Astrocyte of the cerebellum (primary cell): Measurements from ENCODE around the gene FRMD4B.

Experiments used
- DNase-seq: peaks from one replicate; pipeline ENCODE4 v3.0.0-alpha.2; 2011; ENCODE audit warnings: low read depth
- H3K4me3 ChIP-seq: 2 replicates; pipeline ENCODE4 v1.5.1; 2011; ENCODE audit warnings: mild to moderate bottlenecking, low read depth, low read length, moderate library complexity
- in situ Hi-C: cut with HindIII; loops from 2 replicates; pipeline ENCODE4 v1.10.0; 2017; ENCODE audit warnings: low sequenced_read_pairs
- TF ChIP-seq, protein P1 (sequence below): IDR thresholded peaks from 2 replicates; pipeline ENCODE4 v1.5.1; 2012; ENCODE audit warnings: low read length, low read depth, moderate library complexity, mild to moderate bottlenecking; ENCODE audit errors: missing control alignments

FRMD4B gene

DNA sequence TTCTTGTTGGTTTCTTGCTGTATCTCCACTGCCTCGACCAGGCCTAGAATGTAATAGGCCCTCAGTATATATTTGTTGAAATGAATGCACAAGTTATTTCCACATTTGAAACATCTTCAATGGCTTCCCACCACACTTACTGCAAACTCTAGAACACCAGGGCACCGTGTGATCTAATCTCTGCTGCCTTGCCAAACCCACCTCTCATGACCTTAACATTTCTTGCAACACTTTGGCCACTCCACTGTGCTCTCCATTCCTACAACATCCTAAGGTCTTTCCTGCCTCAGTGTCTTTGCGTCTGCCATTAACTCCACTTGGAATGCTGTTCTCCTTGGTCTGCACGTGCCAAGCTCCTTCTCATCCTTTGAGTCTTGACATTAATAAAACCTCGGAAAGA, 14.1 kb downstream of the FRMD4B start:
- in situ Hi-C loops = no loop called here
- no peak for DNase-seq
- TF ChIP-seq, protein P1, sequence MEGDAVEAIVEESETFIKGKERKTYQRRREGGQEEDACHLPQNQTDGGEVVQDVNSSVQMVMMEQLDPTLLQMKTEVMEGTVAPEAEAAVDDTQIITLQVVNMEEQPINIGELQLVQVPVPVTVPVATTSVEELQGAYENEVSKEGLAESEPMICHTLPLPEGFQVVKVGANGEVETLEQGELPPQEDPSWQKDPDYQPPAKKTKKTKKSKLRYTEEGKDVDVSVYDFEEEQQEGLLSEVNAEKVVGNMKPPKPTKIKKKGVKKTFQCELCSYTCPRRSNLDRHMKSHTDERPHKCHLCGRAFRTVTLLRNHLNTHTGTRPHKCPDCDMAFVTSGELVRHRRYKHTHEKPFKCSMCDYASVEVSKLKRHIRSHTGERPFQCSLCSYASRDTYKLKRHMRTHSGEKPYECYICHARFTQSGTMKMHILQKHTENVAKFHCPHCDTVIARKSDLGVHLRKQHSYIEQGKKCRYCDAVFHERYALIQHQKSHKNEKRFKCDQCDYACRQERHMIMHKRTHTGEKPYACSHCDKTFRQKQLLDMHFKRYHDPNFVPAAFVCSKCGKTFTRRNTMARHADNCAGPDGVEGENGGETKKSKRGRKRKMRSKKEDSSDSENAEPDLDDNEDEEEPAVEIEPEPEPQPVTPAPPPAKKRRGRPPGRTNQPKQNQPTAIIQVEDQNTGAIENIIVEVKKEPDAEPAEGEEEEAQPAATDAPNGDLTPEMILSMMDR = no peak
- no peak overlapping the region for H3K4me3 ChIP-seq

DNA sequence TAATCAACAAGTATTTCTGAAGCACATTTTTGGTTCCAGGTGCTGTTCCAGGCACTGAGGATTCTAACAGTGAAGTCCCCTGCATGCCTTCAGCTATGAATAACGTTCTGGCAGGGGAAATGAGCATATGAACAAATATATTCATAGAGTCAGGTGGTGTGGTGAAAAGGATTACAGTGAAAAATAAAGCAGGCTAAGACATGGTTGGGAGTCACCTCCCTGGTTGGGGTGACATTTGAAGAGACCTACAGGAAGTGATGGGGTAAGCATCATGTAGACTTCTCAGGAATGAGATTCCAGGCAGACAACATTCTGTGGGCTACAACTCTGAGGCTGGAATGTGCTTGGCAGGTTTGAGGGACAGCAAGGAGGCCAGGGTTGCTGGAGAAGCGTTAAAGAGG, 15.0 kb downstream of the FRMD4B start:
- in situ Hi-C loops = no loop called here
- TF ChIP-seq, protein P1 = no peak
- no peak overlapping the region for H3K4me3 ChIP-seq
- no peak for DNase-seq

DNA sequence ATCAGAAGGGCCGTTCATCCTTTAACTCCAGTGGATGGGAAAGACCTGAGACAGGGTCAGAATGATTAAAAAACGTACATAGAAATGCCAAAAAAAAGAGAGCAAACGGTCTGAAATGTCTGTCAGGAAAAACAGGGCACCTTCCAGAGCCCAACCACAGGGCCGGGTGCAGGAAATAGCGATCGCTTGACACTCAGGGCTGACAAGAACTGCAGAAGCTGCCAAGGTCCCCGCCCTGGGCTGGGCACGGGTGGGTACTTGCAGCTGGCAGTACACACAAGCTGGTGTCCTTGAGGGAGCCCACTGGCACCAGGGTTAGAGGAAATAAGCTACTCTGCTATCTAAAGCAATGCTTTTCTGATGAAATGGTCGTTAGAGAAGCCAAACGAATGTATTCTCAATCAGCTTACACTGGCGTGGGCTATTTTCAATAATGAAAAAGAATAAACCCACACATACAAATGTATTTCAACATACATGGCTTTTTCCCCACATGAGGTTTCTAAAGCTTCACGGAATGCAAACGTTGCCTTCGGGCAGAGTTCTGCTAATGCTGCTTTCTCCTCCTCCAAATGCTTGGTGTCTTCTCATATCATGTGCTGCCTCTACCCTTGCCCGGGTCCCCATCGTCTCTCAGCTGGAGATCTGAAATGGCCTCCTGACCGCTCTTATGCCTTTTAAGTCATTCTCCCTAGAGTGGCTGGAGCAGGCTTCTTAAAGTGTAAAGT, 15.6 kb downstream of the FRMD4B start:
- in situ Hi-C loops = no loop called here
- no peak for DNase-seq
- TF ChIP-seq, protein P1 = no peak
- H3K4me3 ChIP-seq = no peak overlapping the region

DNA sequence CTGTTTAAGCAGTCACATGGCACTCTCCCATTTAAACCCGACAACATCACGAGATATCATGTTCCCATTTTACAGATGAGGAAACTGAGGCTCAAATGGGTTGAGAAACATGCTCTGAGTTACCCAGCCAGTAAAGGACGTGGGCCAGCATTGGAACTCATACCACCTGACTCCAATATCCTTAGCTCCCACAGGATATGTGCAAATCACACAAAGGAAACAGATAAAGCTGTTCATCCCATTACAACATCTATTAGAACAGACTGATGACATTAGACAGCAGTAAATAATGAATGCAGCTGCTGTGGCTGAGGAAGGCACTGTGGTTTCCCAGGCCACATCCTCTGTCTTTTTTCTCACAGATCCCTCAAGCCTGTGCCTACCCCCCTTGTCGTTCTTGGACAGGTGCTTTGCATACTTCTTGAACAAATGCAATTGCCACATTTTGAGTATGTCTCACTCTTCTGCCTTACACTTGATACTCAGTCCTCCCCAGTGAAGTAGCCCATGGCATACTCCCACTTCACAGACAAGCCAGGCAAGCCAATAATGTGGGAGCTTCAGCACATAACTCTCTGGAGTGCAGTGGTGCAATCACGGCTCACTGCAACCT, 17.7 kb downstream of the FRMD4B start:
- in situ Hi-C loops = no loop called here
- TF ChIP-seq, protein P1 = no peak
- no peak overlapping the region for H3K4me3 ChIP-seq

DNA sequence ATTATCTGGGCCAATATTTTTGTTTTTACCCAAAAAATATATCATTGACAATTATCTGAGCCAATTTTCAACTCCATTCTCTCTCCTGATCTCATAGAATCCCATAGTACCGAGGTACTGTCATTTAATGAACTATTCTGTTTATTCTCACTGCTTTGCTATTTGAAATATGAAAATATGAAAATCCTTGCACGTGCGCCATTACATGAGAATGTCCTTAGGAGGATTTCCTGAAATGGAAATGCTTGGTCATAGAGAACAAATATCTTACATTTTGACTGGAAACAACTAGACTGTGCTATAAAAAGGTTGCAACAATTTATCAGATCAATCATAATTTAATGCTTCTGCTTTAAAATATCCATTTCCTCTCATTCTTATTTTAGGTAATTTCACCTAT, 18.3 kb downstream of the FRMD4B start:
- no peak overlapping the region for H3K4me3 ChIP-seq
- no peak for DNase-seq
- TF ChIP-seq, protein P1 = no peak
- in situ Hi-C loops = no loop called here

More for the DNA sequence above, 17.7 kb downstream of the FRMD4B start:
- DNase-seq = no peak

DNA sequence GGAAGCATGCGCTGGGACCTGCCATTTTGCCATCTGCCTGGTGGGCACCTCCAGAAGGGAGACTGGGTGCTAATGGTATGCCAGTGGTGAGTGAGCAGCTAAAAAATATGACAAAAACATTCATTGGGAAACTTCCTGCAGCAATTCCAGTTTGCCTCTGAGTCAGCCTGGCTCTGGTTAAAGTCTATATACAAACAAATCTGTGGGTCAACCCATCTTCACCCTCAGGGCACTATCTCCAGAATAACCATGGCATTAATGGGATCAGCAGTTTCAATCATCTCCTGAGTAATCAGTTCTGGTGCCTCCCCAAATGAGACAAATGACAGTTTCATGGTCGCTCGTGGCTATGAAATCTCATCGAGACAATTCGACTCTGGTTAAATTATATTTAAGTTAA, 21.5 kb downstream of the FRMD4B start:
- in situ Hi-C loops = no loop called here
- TF ChIP-seq, protein P1 = no peak
- no peak for DNase-seq
- no peak overlapping the region for H3K4me3 ChIP-seq
